T-cell (primary cell): Measurements from ENCODE around the gene XPO4. TPM values are rescaled to one million over a fixed set of nuclear protein-coding genes. Genes with fewer than 3 reads are reported as not detected.

Experiments
- ATAC-seq, 4 experiments: fragments of 200-7000 bp in 3 of 4; fragments of 150-1000 bp in 1 of 4; cut with Tn5 transposase; replicated peaks in 1 of 4; 1 replicate in 3 of 4; 2 replicates in 1 of 4; pipeline ENCODE4 v1.10.0; 2021; ENCODE audit warnings: moderate library complexity in 3 of 4, mild to moderate bottlenecking in 2 of 4, moderate number of reproducible peaks in 1 of 4
- CTCF ChIA-PET, 2 donors: fragments of 300-600 bp; sonication (Branson Sonifier 250); formaldehyde crosslinking; loops; one replicate each; lab custom pipeline; 2022; ENCODE audit warnings: antibody characterized with exemption in 2 of 2; lab: Charles Lee
- POLR2A ChIA-PET, 2 donors: fragments of 300-600 bp; sonication (Branson Sonifier 250); formaldehyde crosslinking; loops; one replicate each; lab custom pipeline; 2022; ENCODE audit warnings: antibody characterized with exemption in 2 of 2; lab: Charles Lee
- DNase-seq, 35 experiments: peaks; one replicate each; pipeline versions ENCODE4 v3.0.0 to v3.0.0-alpha.2; 2013 to 2023
- H3K27ac ChIP-seq: one replicate; pipeline ENCODE4 v1.5.1; 2013; ENCODE audit warnings: low read length
- H3K27me3 ChIP-seq, 2 experiments: replicated peaks in 1 of 2; 1 replicate in 1 of 2; 2 replicates in 1 of 2; pipeline versions ENCODE4 v1.6.1 to v1.7.0; 2013; ENCODE audit warnings: low read length in 1 of 2, mixed read lengths in 1 of 2; ENCODE audit not compliant: control insufficient read depth in 2 of 2, insufficient read depth in 2 of 2; ENCODE audit errors: extremely low read depth in 1 of 2
- H3K36me3 ChIP-seq, 2 donors: 1 replicate in 1 of 2; 2 replicates in 1 of 2; pipeline versions ENCODE4 v1.6.1 to v1.7.0; 2013; ENCODE audit warnings: low read length in 1 of 2; ENCODE audit not compliant: control insufficient read depth in 2 of 2, insufficient read depth in 1 of 2; ENCODE audit errors: extremely low read depth in 1 of 2
- H3K4me1 ChIP-seq, 2 experiments: 1 replicate in 1 of 2; 2 replicates in 1 of 2; pipeline versions ENCODE4 v1.6.1 to v1.7.0; 2013; ENCODE audit warnings: low read length in 2 of 2, mixed read lengths in 1 of 2; ENCODE audit not compliant: insufficient read depth in 2 of 2, control insufficient read depth in 1 of 2; ENCODE audit errors: extremely low read depth in 1 of 2
- H3K4me3 ChIP-seq, 2 donors: 1 replicate in 1 of 2; 2 replicates in 1 of 2; pipeline versions ENCODE4 v1.5.1 to v1.7.0; 2013; ENCODE audit warnings: mild to moderate bottlenecking in 2 of 2, low read length in 1 of 2, moderate library complexity in 1 of 2; ENCODE audit not compliant: control insufficient read depth in 1 of 2; ENCODE audit errors: extremely low read depth in 1 of 2
- H3K9me3 ChIP-seq: 2 replicates; pipeline ENCODE4 v1.7.0; 2013
- H3K27ac Mint-ChIP-seq, 2 donors: one replicate each; pipeline ENCODE4 v1.8.0; 2020 to 2021; ENCODE audit warnings: mild to moderate bottlenecking in 2 of 2, mixed read lengths in 2 of 2
- H3K27me3 Mint-ChIP-seq, 2 donors: one replicate each; pipeline ENCODE4 v1.8.0; 2021 to 2022; ENCODE audit warnings: mixed read lengths in 2 of 2
- H3K36me3 Mint-ChIP-seq: one replicate; pipeline ENCODE4 v1.8.0; 2021; ENCODE audit warnings: mixed read lengths
- H3K4me1 Mint-ChIP-seq, 3 donors: one replicate each; pipeline ENCODE4 v1.8.0; 2020 to 2022; ENCODE audit warnings: mixed read lengths in 3 of 3, mild to moderate bottlenecking in 1 of 3
- H3K4me3 Mint-ChIP-seq, 3 donors: one replicate each; pipeline ENCODE4 v1.8.0; 2020 to 2022; ENCODE audit warnings: mild to moderate bottlenecking in 3 of 3, mixed read lengths in 3 of 3, moderate library complexity in 3 of 3
- H3K9me3 Mint-ChIP-seq, 3 donors: one replicate each; pipeline ENCODE4 v1.8.0; 2020 to 2022; ENCODE audit warnings: mixed read lengths in 3 of 3
- WGBS: methylation state at CpG from one replicate; pipeline ENCODE4 v1.1.5; 2013; ENCODE audit warnings: missing lambda C conversion rate; ENCODE audit not compliant: insufficient coverage; 5-methylcytosine and 5-hydroxymethylcytosine counted together
- total RNA-seq, 35 experiments: library from RNA in 6 of 35; stranded (reverse) in 6 of 35; fragments of 120-200 nt in 1 of 35; gene quantifications; one replicate each; pipeline versions ENCODE4 v1.2.1 to v1.2.4 and lab custom pipeline; 2013 to 2026

XPO4 gene
- total RNA-seq, 5 donors from 2014 or later (not counting 1 experiment from before 2014, with no cell fraction given), result 20.7 to 22.5 (median 22.0) TPM

- DNase-seq (no peak), ATAC-seq (no peak)
- peaks cover 3 to 27% of the 10 kb centered on the region in 2 donors for H3K36me3 ChIP-seq
- peaks cover 0 to 2% of the 10 kb centered on the region in 2 experiments for H3K4me1 ChIP-seq
- ChIA-PET CTCF (no interaction called here), POLR2A (no interaction called here)
- H3K4me3 Mint-ChIP-seq, result no peak overlapping the region
- H3K27ac ChIP-seq, result no peak overlapping the region
- 33% methylated on average over 1 of the region's 6 CpGs for WGBS
- H3K36me3 Mint-ChIP-seq, result peaks cover 57% of the 10 kb centered on the region
- no peaks in the 10 kb centered on the region for H3K9me3 ChIP-seq
- H3K9me3 Mint-ChIP-seq, result no peaks in the 10 kb centered on the region
- H3K27me3 ChIP-seq, result no peaks in the 10 kb centered on the region
- no peaks in the 10 kb centered on the region for H3K27me3 Mint-ChIP-seq
- peaks cover 17 to 18% (median 17%) of the 10 kb centered on the region in 3 donors for H3K4me1 Mint-ChIP-seq
- peak overlapping the region in 1 of 2 donors; percentile 23 for H3K27ac Mint-ChIP-seq
- no peak overlapping the region for H3K4me3 ChIP-seq
Observed at GRCh38 chr13:20799726-20800416, 102.7 kb downstream of the XPO4 start.

- ChIA-PET CTCF (no interaction called here), POLR2A (no interaction called here)
- DNase-seq (no peak), ATAC-seq (no peak)
- Mint-ChIP-seq H3K27ac (no peak overlapping the region), H3K27me3 (no peaks in the 10 kb centered on the region), H3K4me1 (peaks cover 13 to 18% (median 17%) of the 10 kb centered on the region in 3 donors), H3K9me3 (no peaks in the 10 kb centered on the region), H3K36me3 (peaks cover 66% of the 10 kb centered on the region), H3K4me3 (peak overlapping the region in 1 of 3 donors; percentile 24)
- peaks cover 0 to 2% of the 10 kb centered on the region in 2 experiments for H3K4me1 ChIP-seq
- no peaks in the 10 kb centered on the region for H3K9me3 ChIP-seq
- no peak overlapping the region for H3K27ac ChIP-seq
- H3K27me3 ChIP-seq, result no peaks in the 10 kb centered on the region
- no peak overlapping the region for H3K4me3 ChIP-seq
- 100% methylated on average over 2 of the region's 4 CpGs for WGBS
- peaks cover 3 to 40% of the 10 kb centered on the region in 2 donors for H3K36me3 ChIP-seq
Observed at GRCh38 chr13:20798027-20798426, 104.5 kb downstream of the XPO4 start.

DNA sequence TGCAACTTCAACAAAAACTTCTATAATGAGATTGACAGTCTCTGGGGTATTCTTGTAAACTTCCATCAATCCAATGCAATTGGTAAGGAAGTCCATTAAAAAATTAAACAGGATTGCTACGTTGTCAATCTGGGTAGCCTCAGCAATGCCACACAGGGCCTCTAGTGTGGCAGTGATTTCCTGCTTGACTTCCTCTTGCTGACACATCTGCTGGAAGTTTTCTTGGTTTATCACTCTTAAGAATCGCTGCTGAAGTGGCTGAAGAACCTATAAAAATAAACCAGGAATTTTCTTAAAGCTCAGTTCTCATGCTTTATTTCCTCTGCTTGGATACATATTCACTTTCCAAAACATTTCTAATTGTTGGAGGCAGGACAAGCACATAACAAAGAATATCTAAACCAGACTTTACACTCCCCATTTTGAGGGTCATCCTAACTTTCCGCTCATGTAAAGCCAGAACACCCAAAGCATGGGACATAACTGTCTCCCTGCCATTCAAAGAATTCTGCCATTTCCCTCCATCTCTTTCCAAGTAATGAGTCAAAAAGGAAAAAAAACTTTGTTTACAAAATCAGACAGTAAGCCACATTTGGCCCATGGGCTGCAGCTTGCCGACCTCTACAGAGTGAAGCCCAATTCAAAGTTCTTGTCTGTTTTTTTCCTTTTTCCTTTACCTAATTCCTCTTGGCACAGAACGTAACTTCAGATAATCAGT is 105.6 kb downstream of the XPO4 start:
- peak overlapping the region; percentile 31 to 34 for H3K27ac Mint-ChIP-seq
- ATAC-seq, result peak in 1 of 4 experiments; percentile 47
- no peaks in the 10 kb centered on the region for H3K9me3 ChIP-seq
- no peak overlapping the region for H3K4me3 ChIP-seq
- no peak overlapping the region for H3K27ac ChIP-seq
- peaks cover 13 to 17% (median 17%) of the 10 kb centered on the region in 3 donors for H3K4me1 Mint-ChIP-seq
- no peaks in the 10 kb centered on the region for H3K27me3 Mint-ChIP-seq
- H3K4me1 ChIP-seq, result peaks cover 0 to 2% of the 10 kb centered on the region in 2 experiments
- peak in 1 of 35 experiments; percentile 11 for DNase-seq
- H3K27me3 ChIP-seq, result no peaks in the 10 kb centered on the region
- ChIA-PET CTCF (interaction anchor here in 1 of 2 donors (0.7 kb wide), 1 partner anchor 611 kb away, joined by 3 read pairs; no protein-coding TSS in a partner anchor), POLR2A (no interaction called here)
- H3K36me3 Mint-ChIP-seq, result peaks cover 69% of the 10 kb centered on the region
- WGBS, result 67% methylated on average over 3 of the region's 5 CpGs
- H3K9me3 Mint-ChIP-seq, result no peaks in the 10 kb centered on the region
- H3K36me3 ChIP-seq, result peaks cover 3 to 42% of the 10 kb centered on the region in 2 donors
- no peak overlapping the region for H3K4me3 Mint-ChIP-seq

- no peak overlapping the region for H3K4me3 ChIP-seq
- Mint-ChIP-seq H3K27me3 (no peaks in the 10 kb centered on the region), H3K4me3 (no peak overlapping the region), H3K27ac (no peak overlapping the region), H3K9me3 (no peaks in the 10 kb centered on the region), H3K4me1 (peaks cover 0 to 1% (median 0%) of the 10 kb centered on the region in 3 donors), H3K36me3 (peaks cover 52% of the 10 kb centered on the region)
- no peaks in the 10 kb centered on the region for H3K4me1 ChIP-seq
- H3K9me3 ChIP-seq, result no peaks in the 10 kb centered on the region
- ATAC-seq (no peak), DNase-seq (no peak)
- no peak overlapping the region for H3K27ac ChIP-seq
- WGBS, result 96% methylated on average over 5 of the region's 7 CpGs
- ChIA-PET CTCF (no interaction called here), POLR2A (interaction anchor here in 1 of 2 donors (0.6 kb wide), 1 partner anchor 33 kb away, joined by 4 read pairs; no protein-coding TSS in a partner anchor)
- H3K36me3 ChIP-seq, result peaks cover 7 to 56% of the 10 kb centered on the region in 2 donors
- no peaks in the 10 kb centered on the region for H3K27me3 ChIP-seq
Observed at GRCh38 chr13:20789665-20790064, 112.9 kb downstream of the XPO4 start.

GRCh38 chr13:20788312-20788711 is 114.2 kb downstream of the XPO4 start:
- ChIA-PET POLR2A (no interaction called here), CTCF (interaction anchor here in 1 of 2 donors (0.7 kb wide), 1 partner anchor 9 kb away, joined by 3 read pairs; no protein-coding TSS in a partner anchor)
- H3K9me3 Mint-ChIP-seq, result no peaks in the 10 kb centered on the region
- Histone ChIP-seq H3K4me3 (no peak overlapping the region), H3K9me3 (no peaks in the 10 kb centered on the region), H3K27me3 (no peaks in the 10 kb centered on the region), H3K4me1 (no peaks in the 10 kb centered on the region), H3K36me3 (peaks cover 7 to 56% of the 10 kb centered on the region in 2 donors), H3K27ac (no peak overlapping the region)
- DNase-seq, result no peak
- H3K4me3 Mint-ChIP-seq, result no peak overlapping the region
- H3K27ac Mint-ChIP-seq, result no peak overlapping the region
- no CpG with 5 or more reads among the region's 1 CpG for WGBS
- H3K4me1 Mint-ChIP-seq, result peaks cover 0 to 1% (median 0%) of the 10 kb centered on the region in 3 donors
- H3K36me3 Mint-ChIP-seq, result peaks cover 54% of the 10 kb centered on the region
- ATAC-seq, result no peak
- no peaks in the 10 kb centered on the region for H3K27me3 Mint-ChIP-seq

DNA sequence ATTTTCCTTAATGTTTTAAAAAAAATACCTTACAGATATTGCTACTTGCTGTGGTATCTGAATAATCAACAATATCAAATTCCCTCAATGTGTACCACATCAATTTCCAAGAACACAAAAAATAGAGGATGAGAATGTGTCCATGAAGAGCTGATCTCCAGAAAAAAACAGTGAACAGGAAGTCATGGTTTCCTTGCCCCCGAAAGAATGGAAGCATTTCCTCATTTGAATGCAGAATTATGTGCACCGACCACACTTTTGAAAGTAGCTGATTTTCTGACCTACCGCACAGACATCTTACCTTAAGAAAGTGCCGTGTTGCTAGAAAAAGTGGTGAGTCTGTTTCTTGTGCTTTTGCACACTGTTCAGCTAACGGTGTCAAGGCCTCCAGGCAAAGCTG is 115.4 kb downstream of the XPO4 start:
- Histone ChIP-seq H3K36me3 (peaks cover 7 to 63% of the 10 kb centered on the region in 2 donors), H3K27me3 (no peaks in the 10 kb centered on the region), H3K4me3 (no peak overlapping the region), H3K27ac (no peak overlapping the region), H3K4me1 (no peaks in the 10 kb centered on the region), H3K9me3 (no peaks in the 10 kb centered on the region)
- WGBS, result 90% methylated on average over 4 of the region's 5 CpGs
- DNase-seq (no peak), ATAC-seq (no peak)
- ChIA-PET CTCF (no interaction called here), POLR2A (interaction anchor here in 1 of 2 donors (0.7 to 0.8 kb wide), 2 partner anchors 383 to 1059 kb away, joined by 3 to 4 read pairs; no protein-coding TSS in a partner anchor)
- Mint-ChIP-seq H3K27ac (no peak overlapping the region), H3K9me3 (no peaks in the 10 kb centered on the region), H3K4me1 (peaks cover 0 to 1% (median 1%) of the 10 kb centered on the region in 3 donors), H3K27me3 (no peaks in the 10 kb centered on the region), H3K36me3 (peaks cover 57% of the 10 kb centered on the region), H3K4me3 (no peak overlapping the region)
